HG03103 (cell line): Measurements from ENCODE around the gene TMEM11.

Experiments
- ATAC-seq: cut with Tn5 transposase; IDR thresholded peaks from one replicate; pipeline ENCODE4 v1.9.1; 2021; ENCODE audit warnings: low read depth; ENCODE audit not compliant: unreplicated experiment

The TMEM11 gene

GRCh38 chr17:21186399-21187187 lies 27.4 kb downstream of the TMEM11 start:
- ATAC-seq: no peak

GRCh38 chr17:21185061-21185460 lies 28.9 kb downstream of the TMEM11 start:
- no peak for ATAC-seq

GRCh38 chr17:21184570-21184969 lies 29.4 kb downstream of the TMEM11 start:
- ATAC-seq: no peak

- no peak for ATAC-seq
Measured at GRCh38 chr17:21183468-21183867, 30.5 kb downstream of the TMEM11 start.

- ATAC-seq: no peak
Measured at GRCh38 chr17:21177854-21178600, 35.9 kb downstream of the TMEM11 start.

- no peak for ATAC-seq
Measured at GRCh38 chr17:21177401-21177800, 36.6 kb downstream of the TMEM11 start.

- ATAC-seq: no peak
Measured at GRCh38 chr17:21176773-21177395, 37.1 kb downstream of the TMEM11 start.

GRCh38 chr17:21174713-21175112 lies 39.2 kb downstream of the TMEM11 start:
- ATAC-seq: no peak

GRCh38 chr17:21174186-21174585 lies 39.8 kb downstream of the TMEM11 start:
- ATAC-seq: no peak

- ATAC-seq: no peak
Measured at GRCh38 chr17:21173543-21173942, 40.4 kb downstream of the TMEM11 start.

GRCh38 chr17:21172846-21173245 lies 41.1 kb downstream of the TMEM11 start:
- ATAC-seq: no peak

- no peak for ATAC-seq
Measured at GRCh38 chr17:21171970-21172510, 41.9 kb downstream of the TMEM11 start.

- peak; percentile 88 for ATAC-seq
Measured at GRCh38 chr17:21171309-21171922, 42.5 kb downstream of the TMEM11 start.

- ATAC-seq: no peak
Measured at GRCh38 chr17:21170809-21171208, 43.2 kb downstream of the TMEM11 start.

- ATAC-seq: no peak
Measured at GRCh38 chr17:21169496-21169895, 44.5 kb downstream of the TMEM11 start.

- ATAC-seq: no peak
Measured at GRCh38 chr17:21168555-21168865, 45.5 kb downstream of the TMEM11 start.

GRCh38 chr17:21167303-21167702 lies 46.7 kb downstream of the TMEM11 start:
- ATAC-seq: no peak

GRCh38 chr17:21166595-21167210 lies 47.3 kb downstream of the TMEM11 start:
- ATAC-seq: no peak

GRCh38 chr17:21165922-21166594 lies 47.9 kb downstream of the TMEM11 start:
- no peak for ATAC-seq

- no peak for ATAC-seq
Measured at GRCh38 chr17:21164620-21165019, 49.3 kb downstream of the TMEM11 start.
